ENCODE measurements around the gene CHST15. TPM values are rescaled to one million over a fixed set of nuclear protein-coding genes. Genes with fewer than 3 reads are reported as not detected.

Gene CHST15
- total RNA-seq: 1.7 and 8.2 TPM in 2 replicates

GRCh38 chr10:124092860-124093773 lies at the start of gene CHST15:
Gene CHST15 (minus strand): TSS chr10:124093598. CDS start chr10:124046212, 47,386 bp downstream.

Other genes starting within 250 kb of the CHST15 start
- 4.2 and 15.5 TPM in 2 replicates for gene CPXM2, start 201.8 kb downstream of the CHST15 start, total RNA-seq

All from regular cardiac myocyte (primary cell).